ENCODE data around the gene TAF15. TPM values are rescaled to one million over a fixed set of nuclear protein-coding genes. Genes with fewer than 3 reads are reported as not detected.

TAF15 gene
- total RNA-seq, 4 donors from 2014 or later: 25.2 to 39.5 (median 31.6) TPM

DNA sequence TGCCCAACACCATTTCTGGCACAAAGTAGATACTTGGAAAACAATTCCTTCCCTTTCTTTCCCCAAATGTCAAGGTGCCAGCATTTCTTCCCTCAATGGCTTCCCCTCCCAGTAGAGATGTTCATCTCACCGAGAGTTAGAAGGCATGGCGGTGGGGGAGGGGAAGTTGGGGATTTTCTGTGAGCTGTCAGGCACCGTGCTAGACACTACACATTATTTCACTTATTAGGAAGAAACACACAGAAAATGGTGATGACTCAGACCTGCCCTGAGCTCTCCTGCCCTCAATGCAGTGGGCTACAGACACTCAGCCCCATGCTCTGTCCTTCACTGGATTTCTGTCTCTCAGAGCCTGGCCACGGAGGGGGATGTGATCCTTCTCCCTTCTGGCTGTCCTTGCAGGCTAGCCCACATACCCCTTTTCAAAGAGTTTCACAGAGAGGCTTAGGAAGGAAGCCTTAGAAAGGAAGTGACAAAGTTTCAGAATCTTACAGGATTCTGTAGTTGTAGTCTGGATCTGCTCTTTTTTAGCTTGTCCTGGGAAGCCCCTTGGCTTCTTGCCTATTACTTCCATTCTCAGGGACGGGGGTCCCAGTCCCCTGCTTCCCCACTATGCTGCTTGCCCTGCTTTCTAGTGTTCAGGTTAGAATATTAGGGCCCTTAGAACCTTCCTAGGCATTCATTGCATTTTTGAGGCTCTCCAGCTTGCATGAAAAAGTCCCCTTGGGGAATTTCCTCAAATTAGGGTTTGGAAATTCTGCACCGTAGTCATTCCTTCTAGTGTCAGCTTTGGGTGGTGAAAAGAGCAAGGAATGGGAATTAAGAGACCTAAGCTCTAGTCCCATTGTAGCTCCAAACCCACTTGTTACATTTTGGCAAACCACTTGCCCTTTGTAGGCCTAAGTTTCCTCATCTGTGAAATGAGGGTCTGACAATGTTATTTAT is 83.1 kb downstream of the TAF15 start:
- Histone ChIP-seq H3K36me3 (no peaks in the 10 kb centered on the region), H3K9me3 (no peaks in the 10 kb centered on the region), H3K4me3 (no peak overlapping the region), H3K4me1 (no peaks in the 10 kb centered on the region), H3K27me3 (no peaks in the 10 kb centered on the region), H3K27ac (no peak overlapping the region)
- ATAC-seq: no peak
- DNase-seq: no peak
- TF ChIP-seq POLR2A (IDR thresholded peaks at IDR 0.05): no peak
- in situ Hi-C loops (cut with MboI; ENCODE audit: low sequenced_read_pairs in 4 of 4) (no loop called here), intact Hi-C loops (cut with DNase I; ENCODE audit: low total_unique reads) (no loop called here)

DNA sequence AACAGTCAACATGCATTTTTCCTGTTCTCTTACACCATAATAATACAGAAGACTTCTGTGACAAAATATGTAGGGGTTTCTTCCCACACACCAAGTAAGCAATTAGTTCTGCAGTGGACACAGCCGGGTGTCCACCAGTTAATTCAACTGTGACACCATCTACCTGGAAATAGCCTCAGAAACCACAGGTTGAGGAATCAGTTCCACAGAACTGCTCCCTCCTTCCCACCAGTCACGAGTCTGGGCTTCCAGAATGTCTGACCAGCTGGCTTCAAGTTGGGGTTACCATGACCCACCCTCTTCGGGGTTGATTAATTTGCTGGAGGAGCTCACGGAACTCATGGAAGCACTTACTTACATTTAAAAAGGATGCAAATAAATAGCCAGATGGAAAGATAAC is 84.5 kb downstream of the TAF15 start:
- no peak overlapping the region for H3K4me3 ChIP-seq
- in situ Hi-C loops (cut with MboI; ENCODE audit: low sequenced_read_pairs in 4 of 4): no loop called here
- H3K36me3 ChIP-seq: no peaks in the 10 kb centered on the region
- H3K27me3 ChIP-seq: no peaks in the 10 kb centered on the region
- DNase-seq: no peak
- TF ChIP-seq, protein P1, sequence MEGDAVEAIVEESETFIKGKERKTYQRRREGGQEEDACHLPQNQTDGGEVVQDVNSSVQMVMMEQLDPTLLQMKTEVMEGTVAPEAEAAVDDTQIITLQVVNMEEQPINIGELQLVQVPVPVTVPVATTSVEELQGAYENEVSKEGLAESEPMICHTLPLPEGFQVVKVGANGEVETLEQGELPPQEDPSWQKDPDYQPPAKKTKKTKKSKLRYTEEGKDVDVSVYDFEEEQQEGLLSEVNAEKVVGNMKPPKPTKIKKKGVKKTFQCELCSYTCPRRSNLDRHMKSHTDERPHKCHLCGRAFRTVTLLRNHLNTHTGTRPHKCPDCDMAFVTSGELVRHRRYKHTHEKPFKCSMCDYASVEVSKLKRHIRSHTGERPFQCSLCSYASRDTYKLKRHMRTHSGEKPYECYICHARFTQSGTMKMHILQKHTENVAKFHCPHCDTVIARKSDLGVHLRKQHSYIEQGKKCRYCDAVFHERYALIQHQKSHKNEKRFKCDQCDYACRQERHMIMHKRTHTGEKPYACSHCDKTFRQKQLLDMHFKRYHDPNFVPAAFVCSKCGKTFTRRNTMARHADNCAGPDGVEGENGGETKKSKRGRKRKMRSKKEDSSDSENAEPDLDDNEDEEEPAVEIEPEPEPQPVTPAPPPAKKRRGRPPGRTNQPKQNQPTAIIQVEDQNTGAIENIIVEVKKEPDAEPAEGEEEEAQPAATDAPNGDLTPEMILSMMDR (IDR thresholded peaks at IDR 0.05 in 4 of 5, conservative IDR thresholded peaks at IDR 0.05 in 1 of 5): no peak
- H3K9me3 ChIP-seq: no peaks in the 10 kb centered on the region
- no peaks in the 10 kb centered on the region for H3K4me1 ChIP-seq
- ATAC-seq: no peak
- H3K27ac ChIP-seq: no peak overlapping the region
- intact Hi-C loops (cut with DNase I; ENCODE audit: low total_unique reads): no loop called here

DNA sequence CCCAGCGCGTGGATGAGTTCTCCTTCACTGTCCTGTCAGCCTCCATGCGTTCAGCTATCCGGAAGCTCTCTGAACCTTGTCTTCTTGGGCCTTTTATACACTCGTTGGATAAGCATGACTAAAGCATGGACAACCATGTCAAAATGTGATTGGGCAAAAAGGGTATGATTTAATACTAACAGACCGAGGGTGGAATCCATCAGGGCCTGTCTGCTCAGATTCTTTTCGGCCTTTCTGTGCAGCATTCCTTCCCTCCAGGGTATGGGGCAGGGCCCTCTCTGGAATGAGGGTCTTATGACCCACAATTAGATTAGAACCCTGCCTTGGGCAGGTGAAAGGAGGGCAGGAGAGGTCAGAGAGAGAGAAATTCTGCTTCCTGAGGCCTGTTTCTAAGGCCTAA is 84.9 kb downstream of the TAF15 start:
- intact Hi-C loops (cut with DNase I; ENCODE audit: low total_unique reads): no loop called here
- Histone ChIP-seq H3K27me3 (no peaks in the 10 kb centered on the region), H3K9me3 (no peaks in the 10 kb centered on the region), H3K4me1 (no peaks in the 10 kb centered on the region), H3K4me3 (no peak overlapping the region), H3K27ac (no peak overlapping the region), H3K36me3 (no peaks in the 10 kb centered on the region)
- DNase-seq (no peak), ATAC-seq (no peak)
- in situ Hi-C loops (cut with MboI; ENCODE audit: low sequenced_read_pairs in 4 of 4): no loop called here
- TF ChIP-seq, protein P1 (IDR thresholded peaks at IDR 0.05 in 4 of 5, conservative IDR thresholded peaks at IDR 0.05 in 1 of 5): no peak
- TF ChIP-seq POLR2A (IDR thresholded peaks at IDR 0.05): no peak

DNA sequence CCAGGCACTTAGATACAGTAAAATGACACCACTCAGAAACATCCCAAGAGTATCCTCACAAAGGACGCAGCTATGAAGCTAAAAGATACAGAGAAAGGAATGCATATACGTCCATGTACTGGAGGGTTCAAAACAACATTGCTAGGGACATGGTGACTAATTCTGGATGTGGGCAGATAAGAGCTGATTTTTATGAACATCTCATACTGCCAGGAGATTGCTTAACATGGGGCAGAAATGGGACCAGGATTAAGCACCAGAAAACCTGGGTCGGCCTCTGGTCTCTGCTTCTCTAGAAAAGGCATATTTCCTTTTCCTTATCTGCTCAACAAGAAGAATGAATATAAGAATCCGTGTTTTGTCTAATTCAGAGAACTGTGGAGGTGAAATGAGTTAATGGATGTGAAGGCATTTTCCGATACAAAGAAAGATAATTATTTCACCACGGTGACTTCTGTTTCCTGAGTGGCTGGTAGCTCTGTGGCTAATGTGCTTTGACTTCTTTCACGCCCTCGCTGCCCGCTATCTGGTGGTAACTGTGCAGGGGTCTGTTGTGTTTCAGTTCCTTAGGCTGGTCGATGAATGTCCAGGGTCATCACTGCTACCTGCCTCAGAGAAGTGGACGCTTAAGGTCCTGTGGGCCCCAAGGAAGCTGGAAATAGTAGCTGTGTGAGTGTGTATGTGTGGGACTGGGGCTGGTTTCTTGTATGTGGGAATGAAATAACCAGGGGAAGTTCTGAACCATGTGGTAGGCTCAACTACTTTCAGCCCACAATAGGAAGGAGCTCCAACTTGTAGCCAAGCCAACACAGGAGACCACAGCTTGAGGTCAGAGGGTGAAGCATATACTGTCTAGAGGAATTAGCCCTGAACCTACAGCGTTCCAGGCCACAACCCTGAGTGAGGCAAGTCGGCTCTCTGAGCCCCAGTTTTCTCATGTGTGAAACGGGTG is 86.6 kb downstream of the TAF15 start:
- no peak for TF ChIP-seq POLR2A (IDR thresholded peaks at IDR 0.05)
- in situ Hi-C loops (cut with MboI; ENCODE audit: low sequenced_read_pairs in 4 of 4) (no loop called here), intact Hi-C loops (cut with DNase I; ENCODE audit: low total_unique reads) (no loop called here)
- H3K36me3 ChIP-seq: no peaks in the 10 kb centered on the region
- H3K27me3 ChIP-seq: no peaks in the 10 kb centered on the region
- no peak overlapping the region for H3K27ac ChIP-seq
- H3K4me1 ChIP-seq: no peaks in the 10 kb centered on the region
- DNase-seq: no peak
- H3K9me3 ChIP-seq: no peaks in the 10 kb centered on the region
- no peak for ATAC-seq
- no peak overlapping the region for H3K4me3 ChIP-seq

Other genes with a start within 250 kb of the TAF15 start
- gene SLFN14, start 248.7 kb upstream of the TAF15 start, total RNA-seq: not detected
- 10 to 100 TPM in 1 of 4 donors, 1 to 10 TPM in 3; 4.4 to 14.2 (median 6.2) TPM for gene PEX12, start 230.9 kb upstream of the TAF15 start, total RNA-seq
- gene AP2B1, start 222.2 kb upstream of the TAF15 start, total RNA-seq: 10 to 100 TPM; 31.3 to 48.7 (median 38.1) TPM
- gene RASL10B, start 77.8 kb upstream of the TAF15 start, total RNA-seq: 10 to 100 TPM in 2 of 4 donors, 1 to 10 TPM in 2; 4.7 to 13.8 (median 10.0) TPM
- under 1 TPM in 2 of 4 donors, not detected in 2; 0.15 to 0.75 TPM for gene GAS2L2, start 56.2 kb upstream of the TAF15 start, total RNA-seq
- gene C17orf50, start 48.6 kb upstream of the TAF15 start, total RNA-seq: not detected
- gene MMP28, start 13.8 kb upstream of the TAF15 start, total RNA-seq: 10 to 100 TPM in 1 of 4 donors, 1 to 10 TPM in 3; 3.1 to 10.3 (median 5.9) TPM
- gene HEATR9, start 59.4 kb downstream of the TAF15 start, total RNA-seq: not detected
- 1 to 10 TPM in 3 of 4 donors, under 1 TPM in 1; 0.55 to 2.1 (median 1.8) TPM for gene CCL5, start 70.9 kb downstream of the TAF15 start, total RNA-seq
- gene RDM1, start 121.3 kb downstream of the TAF15 start, total RNA-seq: not detected
- not detected for gene LYZL6, start 134.2 kb downstream of the TAF15 start, total RNA-seq
- under 1 TPM in 1 of 4 donors, not detected in 3; 0.33 TPM for gene CCL16, start 172.0 kb downstream of the TAF15 start, total RNA-seq
- 10 to 100 TPM in 2 of 4 donors, 1 to 10 TPM in 2; 4.9 to 25.9 (median 12.1) TPM for gene CCL14, start 177.2 kb downstream of the TAF15 start, total RNA-seq
- gene CCL15, start 192.1 kb downstream of the TAF15 start, total RNA-seq: not detected
- not detected for gene CCL23, start 208.5 kb downstream of the TAF15 start, total RNA-seq

Measured in gastrocnemius medialis (tissue), 4 donors.